HG02610 (cell line): ENCODE data around the gene RAB17.

Source experiments
- ATAC-seq: cut with Tn5 transposase; IDR thresholded peaks from one replicate; pipeline ENCODE4 v1.9.1; 2021; ENCODE audit warnings: mild to moderate bottlenecking, moderate library complexity; ENCODE audit not compliant: unreplicated experiment

Gene RAB17

GRCh38 chr2:237590272-237591140 lies at the start of gene RAB17:
Gene RAB17 (minus strand): TSS chr2:237590734. CDS start chr2:237586154, 4,580 bp downstream.
- no peak for ATAC-seq

GRCh38 chr2:237639836-237640220 lies 49.3 kb upstream of the RAB17 start:
- no peak for ATAC-seq

- no peak for ATAC-seq
Measured at GRCh38 chr2:237639052-237639835, 48.7 kb upstream of the RAB17 start.

- no peak for ATAC-seq
Measured at GRCh38 chr2:237638176-237638575, 47.6 kb upstream of the RAB17 start.

DNA sequence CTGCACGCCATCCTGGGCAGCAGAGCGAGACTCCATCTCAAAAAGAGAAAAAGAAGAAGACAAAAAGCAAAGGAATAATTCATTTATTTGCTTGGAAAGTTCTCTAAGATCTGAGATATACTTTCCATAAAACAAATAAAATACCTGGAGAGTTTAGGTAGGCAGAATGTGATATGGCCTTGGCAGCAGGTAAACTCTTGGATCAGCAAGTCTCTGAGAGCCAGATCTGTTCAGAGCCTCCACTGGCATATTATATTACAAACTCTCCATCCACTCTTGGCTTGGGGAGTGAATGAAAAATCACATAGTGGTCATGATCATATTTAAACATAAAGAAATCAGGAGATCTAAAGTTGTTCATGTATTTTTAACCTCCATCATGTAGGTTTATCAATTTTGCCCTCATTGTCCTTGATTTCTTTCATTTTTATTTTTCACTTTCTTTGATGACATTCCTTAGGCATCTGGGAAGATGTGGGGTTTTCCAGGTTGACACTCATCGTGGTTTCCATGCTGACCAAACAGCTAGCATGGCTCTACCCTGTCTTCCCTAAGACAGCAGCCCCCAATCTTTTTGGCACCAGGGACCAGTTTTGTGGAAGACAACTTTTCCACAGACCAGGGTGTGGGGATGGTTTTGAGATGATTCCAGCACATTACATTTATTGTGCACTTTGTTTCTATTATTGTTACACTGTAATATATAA lies 47.0 kb upstream of the RAB17 start:
- ATAC-seq, result no peak

DNA sequence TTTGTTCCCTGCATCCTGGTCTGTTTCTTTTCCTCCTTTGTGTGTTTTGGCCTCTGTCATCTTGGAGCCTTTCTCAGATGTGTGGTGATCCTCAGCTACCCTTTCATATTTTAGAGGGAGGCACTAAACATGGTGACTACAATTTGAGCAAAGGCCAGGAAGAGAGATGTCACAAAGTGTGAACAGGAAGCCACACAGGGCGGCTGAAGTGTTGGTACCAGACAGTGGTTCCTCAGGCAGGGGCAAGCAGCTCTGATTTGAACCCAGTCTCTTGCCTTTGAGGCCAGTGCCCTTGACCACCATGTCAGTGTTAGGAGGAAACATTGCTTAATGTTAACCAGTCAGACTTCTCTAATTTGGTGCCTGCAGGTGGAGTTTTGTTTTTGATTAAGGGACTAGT lies 46.0 kb upstream of the RAB17 start:
- no peak for ATAC-seq

- ATAC-seq, result no peak
Measured at GRCh38 chr2:237633061-237633561, 42.6 kb upstream of the RAB17 start.

GRCh38 chr2:237631801-237632585 lies 41.5 kb upstream of the RAB17 start:
- no peak for ATAC-seq

GRCh38 chr2:237631007-237631785 lies 40.7 kb upstream of the RAB17 start:
- ATAC-seq, result no peak

DNA sequence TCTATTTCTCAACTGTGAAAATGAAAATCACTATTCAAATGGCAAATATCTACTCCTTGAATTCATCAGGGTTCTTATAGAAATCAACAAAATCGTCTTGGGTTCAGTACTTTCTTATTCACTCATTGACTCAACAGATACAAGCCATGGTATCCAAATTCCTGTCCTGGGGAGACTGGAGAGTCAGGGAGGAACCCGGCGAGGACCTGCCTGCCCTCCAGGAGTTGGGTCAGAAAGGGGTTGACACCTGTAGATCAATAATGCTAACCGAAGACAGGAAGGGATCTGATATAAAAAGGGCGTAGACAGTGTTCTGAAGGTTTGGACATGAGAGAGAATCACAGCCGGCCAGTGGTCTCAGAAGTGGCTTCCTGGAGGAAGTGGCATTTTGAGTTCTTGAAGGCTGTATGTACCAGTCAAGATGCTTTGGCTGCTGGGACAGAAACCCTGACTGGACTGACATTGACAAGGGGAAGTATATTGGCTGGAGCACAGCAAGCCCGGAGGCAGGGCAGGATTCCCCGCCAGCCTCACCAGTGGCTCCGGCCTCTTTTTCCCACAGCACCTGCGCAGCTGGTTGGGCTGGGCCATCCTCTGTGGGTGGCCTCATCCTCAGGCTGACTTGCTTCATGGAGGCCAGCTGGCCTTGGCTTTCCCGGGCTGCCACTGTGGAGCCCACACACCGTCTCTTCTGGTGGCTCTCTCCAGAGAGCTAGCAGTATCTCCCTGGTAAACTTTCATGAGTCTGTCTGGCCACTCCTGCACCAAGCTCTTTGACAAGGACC lies 39.9 kb upstream of the RAB17 start:
- no peak for ATAC-seq

GRCh38 chr2:237629739-237630138 lies 39.2 kb upstream of the RAB17 start:
- ATAC-seq, result no peak

DNA sequence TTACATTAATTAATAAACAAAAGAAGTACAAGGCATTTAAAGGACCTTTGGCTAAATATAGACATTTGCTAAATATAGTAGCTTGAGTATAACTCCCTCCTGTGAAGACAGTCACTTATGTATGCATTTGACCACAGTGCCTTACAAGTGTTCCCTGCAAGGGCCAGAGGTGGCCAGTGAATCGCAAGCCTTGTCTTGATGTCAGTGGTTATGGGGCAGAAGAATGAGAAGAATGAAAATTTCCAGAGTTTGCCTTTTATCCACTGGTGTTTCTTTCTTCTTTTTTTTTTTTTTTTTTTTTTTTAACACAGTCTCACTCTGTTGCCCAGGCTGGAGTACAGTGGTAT lies 38.6 kb upstream of the RAB17 start:
- ATAC-seq, result no peak

DNA sequence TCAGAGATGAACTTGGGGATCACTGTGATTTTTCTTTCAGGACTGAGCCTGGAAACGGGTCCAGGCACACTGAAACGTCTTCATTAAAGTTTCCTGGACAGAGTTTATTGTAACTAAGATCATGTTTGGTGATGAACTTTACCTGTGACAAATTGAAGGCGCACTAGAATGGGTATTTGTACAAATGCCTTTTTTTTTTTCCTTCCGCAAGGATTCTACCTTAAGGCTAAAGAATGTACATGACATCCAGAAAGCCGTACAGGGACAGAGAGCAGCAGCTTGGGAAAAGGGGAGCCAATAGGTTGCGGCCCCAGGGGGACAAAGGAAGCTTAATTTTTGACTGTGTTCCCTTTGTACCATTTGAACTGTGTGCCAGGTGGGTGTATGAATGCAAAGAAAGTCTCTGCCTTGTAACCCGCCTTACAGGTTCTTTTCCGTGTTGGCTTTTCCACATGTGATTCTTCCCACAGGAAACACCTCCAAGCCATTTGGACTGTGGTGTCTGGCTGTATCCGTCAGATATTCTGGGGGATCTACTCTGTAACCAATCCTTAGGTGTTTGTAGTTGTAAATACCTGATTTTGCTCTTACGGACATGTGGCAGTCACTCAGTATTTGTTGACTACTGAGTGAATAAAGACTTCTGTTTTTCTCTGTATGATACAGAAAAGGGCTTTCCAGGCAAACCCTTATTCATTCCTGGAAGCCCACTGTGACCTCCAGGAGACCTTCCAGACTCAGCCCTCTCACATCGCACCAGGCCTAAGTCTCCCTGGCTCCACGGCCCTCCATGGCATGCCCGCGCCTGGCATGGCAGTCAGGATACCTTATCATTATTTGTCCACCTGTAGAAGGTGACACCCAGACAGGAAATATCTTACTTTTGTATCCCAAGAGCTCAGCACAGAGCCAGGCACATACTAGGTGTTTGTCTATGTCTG lies 38.0 kb upstream of the RAB17 start:
- ATAC-seq, result no peak

GRCh38 chr2:237627441-237628246 lies 37.1 kb upstream of the RAB17 start, which contains the start of gene LRRFIP1:
Gene LRRFIP1 (plus strand): TSS chr2:237627587. CDS start chr2:237627645, 58 bp downstream.
- no peak for ATAC-seq

DNA sequence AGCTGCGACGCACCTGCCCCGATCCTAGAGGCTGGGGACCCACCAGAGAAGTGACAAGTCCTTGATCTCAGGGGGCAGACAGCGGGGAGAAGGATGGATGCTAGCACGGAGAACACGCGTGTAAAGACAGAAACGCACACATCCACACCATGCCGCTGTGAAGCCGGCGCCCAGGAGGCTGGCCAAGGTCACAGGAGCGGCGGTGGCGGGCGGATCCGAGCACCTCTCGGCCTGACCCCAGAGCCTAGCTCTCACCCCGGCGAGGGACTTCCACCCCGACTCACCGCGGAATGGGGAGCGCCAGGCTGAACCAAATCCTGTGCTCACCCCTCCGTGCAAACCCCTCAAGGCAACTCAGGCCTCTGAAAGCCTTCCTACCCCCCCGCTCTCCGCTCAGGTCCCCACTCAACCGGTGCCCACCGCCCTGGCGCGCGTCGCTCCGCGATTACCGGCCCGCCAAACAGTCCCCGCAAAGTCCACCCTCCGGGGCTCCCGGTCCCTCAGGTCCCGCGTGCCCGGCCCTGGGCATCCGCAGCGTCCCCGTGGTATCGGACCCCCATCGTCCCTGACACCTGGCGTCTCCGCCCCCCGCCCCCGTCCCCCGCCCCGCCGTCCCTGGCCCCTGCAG lies 36.4 kb upstream of the RAB17 start:
- ATAC-seq, result no peak

DNA sequence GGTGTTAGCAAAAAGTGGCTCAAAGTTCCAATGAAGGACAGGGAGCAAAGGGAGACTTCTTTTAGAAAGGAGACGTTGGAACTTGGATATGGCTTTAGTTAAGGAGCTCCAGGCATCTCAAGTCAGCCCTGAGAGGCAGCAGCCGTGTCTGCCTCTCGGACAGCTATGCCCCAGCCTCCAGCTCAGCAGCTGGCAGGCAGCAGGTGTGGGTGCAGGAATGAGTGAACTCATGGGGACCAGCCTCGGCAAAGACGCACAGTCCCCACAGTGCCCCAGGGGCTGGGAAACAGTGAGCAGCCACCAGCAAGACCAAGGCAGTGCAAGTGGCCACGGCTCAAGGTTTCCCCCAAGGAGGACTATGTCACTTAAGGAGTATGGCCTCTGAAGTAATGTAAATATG lies 35.2 kb upstream of the RAB17 start:
- no peak for ATAC-seq
